Measurements from ENCODE around the gene UBAC2. TPM values are rescaled to one million over a fixed set of nuclear protein-coding genes. Genes with fewer than 3 reads are reported as not detected.
"Not testable (repeated sequence)": the region's sequence is repeated elsewhere in the genome, so short reads cannot be mapped to it uniquely, and the experiment has no call there.

The UBAC2 gene
- total RNA-seq, 1 donor from 2014 or later, result 70.8 TPM

DNA sequence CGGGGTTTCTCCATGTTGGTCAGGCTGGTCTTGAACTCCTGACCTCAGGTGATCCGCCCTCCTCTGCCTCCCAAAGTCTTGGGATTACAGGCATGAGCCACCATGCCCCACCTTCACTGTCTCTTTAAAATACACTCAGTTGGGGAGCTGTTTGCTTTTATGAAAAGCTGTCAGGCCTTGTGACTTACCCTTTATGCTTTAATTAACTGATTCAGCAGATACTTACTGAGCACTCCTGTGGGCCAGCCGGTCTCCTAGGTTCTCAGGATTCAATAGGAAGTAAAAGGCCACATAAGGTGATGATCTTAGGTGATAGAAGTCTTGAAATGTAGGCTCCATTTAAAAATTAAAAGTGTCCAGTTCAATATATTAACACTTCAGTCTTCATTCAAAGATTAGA lies 7.5 kb downstream of the UBAC2 start:
- no peak overlapping the region for H3K4me3 Mint-ChIP-seq (ENCODE audit: unreplicated experiment)
- no peak overlapping the region for H3K27ac Mint-ChIP-seq (ENCODE audit: unreplicated experiment)
- DNase-seq (ENCODE audit: low spot score), result no peak
- no peaks in the 10 kb centered on the region for H3K4me1 Mint-ChIP-seq (ENCODE audit: low read depth)
- TF ChIP-seq CTCF (IDR thresholded peaks at IDR 0.05), result no peak
- peaks cover 2% of the 10 kb centered on the region for H3K36me3 Mint-ChIP-seq (ENCODE audit: low read depth)
- H3K9me3 Mint-ChIP-seq (ENCODE audit: low read depth), result no peaks in the 10 kb centered on the region
- no peaks in the 10 kb centered on the region for H3K27me3 Mint-ChIP-seq (ENCODE audit: low read depth)

DNA sequence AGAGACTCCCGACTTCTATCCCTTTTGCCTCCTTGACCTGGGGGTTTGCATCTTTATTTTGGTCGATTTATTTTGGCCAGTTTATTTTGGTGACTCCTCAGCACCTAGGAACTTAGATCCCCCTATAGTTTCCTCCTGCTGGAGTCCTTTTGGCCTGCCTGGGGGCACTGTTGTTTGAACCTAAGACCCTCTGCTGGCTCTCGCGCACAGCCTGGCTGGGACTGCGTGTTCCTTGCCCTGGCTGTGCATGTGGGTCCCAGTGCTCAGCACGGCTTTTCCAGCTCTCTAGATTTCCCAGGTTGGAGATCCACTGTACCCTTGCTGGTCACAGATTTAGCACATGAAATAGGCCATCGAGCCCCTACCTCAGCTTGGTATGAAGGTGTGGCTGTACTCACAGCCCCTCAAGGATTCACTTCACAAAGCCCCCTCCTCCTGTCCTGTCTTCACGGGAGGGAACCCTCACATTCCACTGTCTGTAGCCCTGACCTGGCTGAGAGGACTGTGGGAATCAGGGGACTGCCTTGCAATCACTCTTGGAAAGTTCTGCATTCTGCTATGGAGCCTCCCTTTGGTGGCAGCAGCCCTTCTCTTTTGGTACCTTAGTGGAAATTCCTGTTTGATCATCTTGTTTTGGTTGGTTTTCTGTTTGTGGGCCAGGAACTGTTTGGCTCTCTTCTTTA lies 8.3 kb downstream of the UBAC2 start:
- Mint-ChIP-seq H3K36me3 (ENCODE audit: low read depth) (peaks cover 2% of the 10 kb centered on the region), H3K27ac (ENCODE audit: unreplicated experiment) (no peak overlapping the region), H3K4me3 (ENCODE audit: unreplicated experiment) (no peak overlapping the region), H3K9me3 (ENCODE audit: low read depth) (no peaks in the 10 kb centered on the region), H3K4me1 (ENCODE audit: low read depth) (no peaks in the 10 kb centered on the region), H3K27me3 (ENCODE audit: low read depth) (no peaks in the 10 kb centered on the region)
- TF ChIP-seq CTCF (IDR thresholded peaks at IDR 0.05), result no peak
- no peak for DNase-seq (ENCODE audit: low spot score)

- not testable (repeated sequence) for H3K36me3 Mint-ChIP-seq (ENCODE audit: low read depth); DNase-seq (ENCODE audit: low spot score); H3K4me3 Mint-ChIP-seq (ENCODE audit: unreplicated experiment); H3K9me3 Mint-ChIP-seq (ENCODE audit: low read depth); H3K27me3 Mint-ChIP-seq (ENCODE audit: low read depth); H3K4me1 Mint-ChIP-seq (ENCODE audit: low read depth); H3K27ac Mint-ChIP-seq (ENCODE audit: unreplicated experiment)
These were observed 10.0 kb downstream of the UBAC2 start for GRCh38 chr13:99210627-99211026.

- DNase-seq (ENCODE audit: low spot score), result no peak
- H3K9me3 Mint-ChIP-seq (ENCODE audit: low read depth), result no peaks in the 10 kb centered on the region
- no peak overlapping the region for H3K4me3 Mint-ChIP-seq (ENCODE audit: unreplicated experiment)
- no peaks in the 10 kb centered on the region for H3K4me1 Mint-ChIP-seq (ENCODE audit: low read depth)
- no peak for TF ChIP-seq CTCF (IDR thresholded peaks at IDR 0.05)
- no peaks in the 10 kb centered on the region for H3K27me3 Mint-ChIP-seq (ENCODE audit: low read depth)
- peaks cover 3% of the 10 kb centered on the region for H3K36me3 Mint-ChIP-seq (ENCODE audit: low read depth)
- no peak overlapping the region for H3K27ac Mint-ChIP-seq (ENCODE audit: unreplicated experiment)
These were observed 10.9 kb downstream of the UBAC2 start for GRCh38 chr13:99211421-99212035.

GRCh38 chr13:99214232-99214631 lies 13.6 kb downstream of the UBAC2 start:
- Mint-ChIP-seq H3K36me3 (ENCODE audit: low read depth) (peaks cover 3% of the 10 kb centered on the region), H3K27me3 (ENCODE audit: low read depth) (no peaks in the 10 kb centered on the region), H3K9me3 (ENCODE audit: low read depth) (no peaks in the 10 kb centered on the region), H3K4me1 (ENCODE audit: low read depth) (peaks cover 14% of the 10 kb centered on the region), H3K27ac (ENCODE audit: unreplicated experiment) (no peak overlapping the region), H3K4me3 (ENCODE audit: unreplicated experiment) (no peak overlapping the region)
- no peak for DNase-seq (ENCODE audit: low spot score)
- TF ChIP-seq CTCF (IDR thresholded peaks at IDR 0.05), result no peak

DNA sequence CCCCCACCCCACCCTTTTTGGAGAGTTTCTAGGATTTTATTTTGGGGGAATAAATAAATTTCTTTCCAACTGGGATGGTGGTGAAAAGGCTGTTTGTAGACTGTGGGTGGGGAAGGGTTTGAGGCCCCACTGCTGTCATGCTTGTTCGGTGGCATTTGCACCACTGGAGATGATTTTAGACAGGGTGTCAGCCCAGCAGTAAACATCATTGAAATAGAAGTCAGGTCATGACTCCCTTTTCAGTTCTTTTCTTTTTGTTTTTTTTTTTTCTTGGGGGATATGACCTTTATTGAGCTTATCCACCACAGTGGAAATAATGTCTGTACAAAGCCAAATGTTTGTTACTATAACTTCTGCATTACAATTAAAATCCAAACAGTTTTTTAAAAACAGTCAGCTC lies 14.1 kb downstream of the UBAC2 start:
- no peak overlapping the region for H3K4me3 Mint-ChIP-seq (ENCODE audit: unreplicated experiment)
- DNase-seq (ENCODE audit: low spot score), result no peak
- H3K4me1 Mint-ChIP-seq (ENCODE audit: low read depth), result peaks cover 14% of the 10 kb centered on the region
- no peaks in the 10 kb centered on the region for H3K9me3 Mint-ChIP-seq (ENCODE audit: low read depth)
- H3K36me3 Mint-ChIP-seq (ENCODE audit: low read depth), result peaks cover 3% of the 10 kb centered on the region
- no peak overlapping the region for H3K27ac Mint-ChIP-seq (ENCODE audit: unreplicated experiment)
- H3K27me3 Mint-ChIP-seq (ENCODE audit: low read depth), result no peaks in the 10 kb centered on the region
- no peak for TF ChIP-seq CTCF (IDR thresholded peaks at IDR 0.05)
